GM21529 (cell line): ENCODE data around the gene PRG2.

Source experiments
- ATAC-seq: cut with Tn5 transposase; IDR thresholded peaks from one replicate; pipeline ENCODE4 v1.9.1; 2021; ENCODE audit not compliant: unreplicated experiment

Gene PRG2

DNA sequence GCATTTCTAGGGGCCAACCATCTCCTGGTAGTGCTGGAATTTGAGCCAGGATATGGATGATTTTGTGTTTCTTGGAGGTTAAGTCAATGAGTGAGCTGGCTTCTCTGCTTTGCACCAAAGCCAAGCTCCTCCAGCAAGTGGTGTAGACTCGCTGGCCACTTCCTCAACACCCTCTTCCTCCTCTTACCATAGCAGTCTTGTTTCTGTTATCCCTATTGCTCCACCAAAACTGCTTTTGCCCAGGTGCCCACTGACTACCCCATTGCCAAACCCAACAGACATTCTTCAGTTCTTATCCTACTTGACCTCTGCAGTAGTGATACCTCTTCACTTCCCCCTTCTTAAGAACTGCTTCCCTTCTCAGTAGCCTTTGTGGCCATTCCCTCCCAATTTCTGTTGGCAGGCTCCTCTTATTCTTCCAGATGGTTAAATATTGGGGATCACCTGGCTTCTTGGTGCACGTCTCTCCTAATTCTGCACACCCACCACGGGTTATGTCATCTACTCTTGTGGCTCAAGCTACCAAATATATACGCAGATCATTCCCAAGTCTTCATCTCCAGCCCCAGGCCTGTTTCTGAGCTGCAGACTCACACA lies 7.0 kb upstream of the PRG2 start:
- no peak for ATAC-seq

DNA sequence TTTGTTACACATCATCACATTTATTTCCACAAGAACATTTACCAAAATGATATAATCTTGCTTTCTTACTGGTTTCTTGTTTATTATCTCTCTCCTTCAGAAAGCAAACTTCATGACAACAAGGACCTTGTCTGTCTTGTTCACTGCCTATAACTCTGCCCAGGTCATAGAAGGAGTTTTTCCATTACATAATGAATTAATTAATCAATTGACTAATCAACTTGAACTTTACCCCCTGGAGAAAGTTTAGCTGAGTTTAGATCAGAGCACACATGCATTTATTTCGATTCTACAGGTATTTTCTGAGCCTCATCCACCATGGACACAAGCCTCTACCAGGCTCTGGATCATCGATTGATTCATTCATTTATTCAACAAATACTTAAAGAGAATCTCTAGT lies 6.3 kb upstream of the PRG2 start:
- ATAC-seq, result no peak

DNA sequence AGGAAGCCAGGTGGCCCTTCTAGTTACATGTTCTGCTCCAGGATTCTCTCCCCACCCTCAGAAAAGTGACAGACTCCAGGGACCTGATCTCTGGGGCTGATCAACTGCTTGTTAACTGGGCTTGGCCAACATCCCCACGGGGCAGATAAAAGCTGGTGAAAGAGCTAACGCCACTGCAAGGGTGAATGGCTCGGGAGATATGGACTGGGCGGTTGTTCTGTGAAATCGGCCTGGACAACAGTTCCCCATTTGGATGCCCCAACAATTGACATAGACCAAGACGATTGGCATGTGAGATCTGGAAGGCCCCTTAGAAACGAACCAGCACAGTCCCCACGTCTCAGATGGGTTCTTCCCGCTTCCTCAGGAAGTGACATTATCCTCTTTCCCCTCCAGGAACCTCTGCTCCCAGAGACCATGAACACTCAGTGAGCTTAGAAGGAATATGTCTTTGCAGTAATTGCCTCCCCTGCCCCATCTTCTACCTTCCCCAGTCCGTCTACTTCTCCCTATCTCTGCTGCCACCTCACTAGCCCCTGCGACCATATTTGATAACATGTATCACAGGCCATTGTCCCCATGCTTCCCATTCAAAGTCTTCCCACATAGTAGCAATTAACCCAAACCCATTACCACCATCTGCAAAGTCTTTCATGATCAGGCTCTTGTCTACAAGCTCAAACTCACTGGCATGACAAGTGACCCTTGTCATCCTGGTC lies 5.6 kb upstream of the PRG2 start:
- no peak for ATAC-seq

DNA sequence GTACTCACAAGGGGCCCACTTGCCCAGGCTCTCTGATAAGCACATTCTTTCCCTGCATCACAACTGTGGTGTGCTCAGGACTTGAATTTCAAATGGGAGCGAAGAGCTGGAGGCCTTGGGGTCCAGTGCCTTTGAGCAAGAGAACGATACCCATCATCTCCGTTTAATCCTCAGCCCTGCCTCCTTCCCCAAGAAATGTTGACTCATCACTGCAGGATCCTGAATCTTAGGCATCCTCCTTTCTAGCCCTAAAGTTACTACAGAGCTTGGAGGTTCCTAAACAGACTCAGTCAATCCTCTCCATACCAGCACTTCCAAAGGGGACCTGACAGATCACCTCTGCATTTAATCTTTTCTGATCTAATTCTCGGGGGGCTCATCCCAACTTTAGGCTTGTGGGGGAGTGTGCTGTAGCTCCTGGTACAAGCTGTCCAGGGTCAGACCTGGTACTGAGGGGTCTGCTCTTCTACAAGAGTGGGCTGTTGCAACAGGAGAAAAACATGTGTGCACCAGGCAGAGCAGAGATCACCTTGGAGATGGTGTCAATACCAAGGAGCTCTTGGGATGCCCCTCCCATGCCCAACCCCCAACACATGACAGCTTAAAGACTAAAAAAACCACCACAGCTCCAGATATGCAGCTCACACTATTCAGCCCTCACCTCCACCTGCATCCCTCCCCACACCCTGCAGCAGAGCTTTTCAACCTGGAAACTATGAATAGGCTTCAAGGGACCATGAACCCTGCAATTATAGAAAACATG lies 3.9 kb upstream of the PRG2 start:
- no peak for ATAC-seq

DNA sequence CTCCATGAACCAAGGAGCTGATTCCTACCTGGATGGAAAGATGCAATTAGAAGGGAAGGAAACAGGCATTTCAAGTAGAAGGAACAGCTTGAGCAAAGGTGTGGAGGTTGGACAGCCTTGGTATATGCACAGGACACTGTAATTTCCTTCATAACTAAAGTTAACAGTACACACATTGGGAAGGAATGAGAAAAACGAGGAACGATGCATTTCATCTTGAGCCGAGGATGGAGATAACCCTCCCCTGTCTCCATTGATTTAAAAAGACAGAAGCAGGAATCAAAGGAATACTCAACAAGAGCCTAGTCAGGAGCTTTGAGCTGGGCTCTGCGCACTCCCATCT lies 2.3 kb upstream of the PRG2 start:
- ATAC-seq, result no peak

DNA sequence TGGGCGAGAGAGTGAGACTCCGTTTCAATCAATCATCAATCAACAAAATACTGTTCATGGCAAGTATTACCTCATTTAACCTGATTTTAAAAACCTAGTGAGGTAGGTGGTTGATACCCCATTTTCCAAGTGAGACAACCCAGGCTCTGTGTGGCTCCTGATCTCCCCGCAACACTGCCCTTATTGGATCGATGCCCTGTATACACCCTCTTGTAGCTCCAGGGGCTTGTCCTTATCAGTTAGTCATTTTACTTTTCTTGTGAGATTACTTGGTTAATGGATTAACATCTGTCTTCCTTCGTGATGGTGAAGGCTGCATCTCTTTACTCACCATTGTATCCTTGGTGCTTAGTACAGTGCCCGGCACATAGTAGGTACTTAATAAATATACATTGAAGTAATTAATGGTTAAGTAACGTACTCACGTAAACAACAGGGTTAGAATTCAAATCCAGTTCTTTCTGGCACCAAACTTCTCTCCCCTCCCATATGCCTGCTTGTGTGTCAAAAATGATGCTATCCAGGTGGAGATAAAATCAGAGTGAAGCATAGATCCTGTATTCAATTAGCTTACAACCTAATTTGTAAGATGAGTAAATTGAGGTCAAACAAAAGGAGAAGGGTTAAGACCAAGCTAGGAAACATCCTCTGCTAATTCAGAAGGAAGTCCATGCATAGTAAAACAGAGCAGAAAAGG lies 1.8 kb upstream of the PRG2 start:
- ATAC-seq, result no peak

DNA sequence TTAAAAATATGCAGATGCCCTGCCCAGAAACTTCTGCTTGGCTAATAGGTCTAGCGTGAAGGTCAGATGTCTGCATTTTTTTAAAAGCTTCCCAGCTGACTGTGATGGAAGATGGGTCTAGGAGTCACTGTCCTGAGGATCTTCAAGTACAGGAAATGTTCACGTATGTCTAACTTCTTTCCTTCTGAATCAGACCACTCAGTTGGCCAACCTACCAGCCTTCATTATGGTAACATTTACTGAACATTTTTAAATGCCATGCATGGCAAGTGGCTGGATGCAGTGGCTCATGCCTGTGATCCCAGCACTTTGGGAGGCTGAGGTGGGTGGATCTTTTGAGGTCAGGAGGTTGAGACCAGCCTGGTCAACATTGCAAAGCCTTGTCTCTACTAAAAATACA lies 1.1 kb upstream of the PRG2 start:
- ATAC-seq, result no peak

DNA sequence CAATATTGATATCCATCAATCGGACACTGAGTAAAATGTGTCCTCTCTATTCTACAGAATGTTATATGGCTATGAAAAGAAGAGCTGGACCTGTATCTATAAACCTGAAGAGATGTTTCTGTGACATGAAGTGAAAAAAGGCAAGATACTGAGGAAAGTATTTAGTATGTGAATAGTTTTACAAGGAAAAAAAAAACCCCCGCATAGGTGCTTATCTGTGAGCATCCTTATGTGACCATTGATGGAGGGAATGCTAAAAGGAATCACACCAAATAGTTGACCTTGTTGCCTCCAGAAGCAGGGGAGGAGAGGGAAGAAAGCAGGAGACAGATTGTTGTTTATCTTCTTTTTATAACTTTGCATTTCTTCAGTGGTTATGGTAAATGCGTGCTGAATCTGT lies 661 bp upstream of the PRG2 start:
- ATAC-seq, result no peak

DNA sequence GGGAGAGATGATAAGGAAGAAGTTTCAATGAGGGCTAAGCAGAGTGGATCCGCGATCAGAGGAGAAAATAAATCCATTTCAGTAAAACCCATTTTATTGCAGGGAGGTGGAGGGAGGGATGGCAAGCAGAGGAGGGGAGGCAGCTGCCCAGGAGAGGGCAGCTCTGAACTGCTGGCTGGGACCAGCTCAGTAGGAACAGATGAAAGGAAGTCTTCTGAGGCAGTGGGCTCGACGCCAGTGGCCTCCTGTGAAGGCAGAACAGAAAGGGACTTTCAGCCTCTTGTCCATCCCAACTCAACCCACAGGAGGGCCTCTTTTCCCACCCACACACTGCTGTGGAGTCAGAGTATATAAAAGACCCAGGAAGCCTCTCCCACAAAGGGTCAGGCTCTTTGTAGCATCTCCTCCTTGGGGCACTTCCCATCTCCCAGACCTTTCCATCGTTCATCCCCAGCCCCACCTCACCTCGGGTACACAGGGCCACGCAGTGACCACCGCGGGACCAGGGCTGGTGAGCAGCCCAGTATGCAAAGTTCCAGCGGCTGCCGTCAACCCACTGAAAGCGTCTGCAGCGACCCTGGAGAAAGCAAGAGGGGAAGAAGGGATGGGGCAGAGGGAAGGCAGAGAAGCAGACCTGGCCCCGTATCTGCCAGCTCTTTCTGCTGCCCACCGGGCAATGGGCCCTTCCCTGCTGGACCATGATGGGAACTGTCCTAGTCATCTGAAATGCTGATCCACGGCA lies 3.0 kb downstream of the PRG2 start:
- no peak for ATAC-seq

DNA sequence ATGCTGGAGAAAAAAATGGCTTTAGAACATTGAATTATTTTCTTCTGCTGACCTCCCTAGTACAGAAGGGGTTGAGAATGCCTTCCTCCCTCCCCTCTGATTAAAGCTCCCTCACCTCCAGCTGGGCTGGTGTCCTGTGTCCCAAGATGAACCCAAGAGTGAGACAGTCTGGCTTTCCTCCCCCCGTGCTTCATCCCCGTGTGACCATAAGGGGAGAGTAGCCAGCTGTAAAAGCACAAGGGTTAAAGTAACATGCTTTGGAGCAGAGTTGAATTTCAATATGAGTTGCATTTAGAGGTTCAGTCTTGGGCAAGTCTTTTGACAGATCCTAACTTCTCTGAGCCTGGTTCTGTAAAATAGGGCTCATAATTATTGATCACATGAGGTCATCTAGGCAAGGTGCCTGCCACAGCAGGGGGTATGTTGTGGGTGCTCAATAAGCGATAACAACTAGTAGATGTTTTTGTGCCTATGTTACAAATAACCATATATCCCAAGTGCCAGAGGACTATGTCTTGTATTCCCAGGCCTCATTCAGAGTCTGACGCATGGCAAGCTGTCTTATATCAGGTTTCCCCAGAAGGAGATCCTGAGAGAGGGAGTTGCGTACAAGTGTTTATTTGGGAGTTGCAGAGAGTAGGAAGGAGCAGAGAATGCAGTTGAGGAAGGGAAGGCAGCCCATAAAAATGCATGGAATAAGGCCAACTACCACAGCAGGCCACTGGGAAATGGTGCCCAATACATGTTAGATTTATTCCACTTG lies 4.1 kb downstream of the PRG2 start:
- ATAC-seq, result no peak

DNA sequence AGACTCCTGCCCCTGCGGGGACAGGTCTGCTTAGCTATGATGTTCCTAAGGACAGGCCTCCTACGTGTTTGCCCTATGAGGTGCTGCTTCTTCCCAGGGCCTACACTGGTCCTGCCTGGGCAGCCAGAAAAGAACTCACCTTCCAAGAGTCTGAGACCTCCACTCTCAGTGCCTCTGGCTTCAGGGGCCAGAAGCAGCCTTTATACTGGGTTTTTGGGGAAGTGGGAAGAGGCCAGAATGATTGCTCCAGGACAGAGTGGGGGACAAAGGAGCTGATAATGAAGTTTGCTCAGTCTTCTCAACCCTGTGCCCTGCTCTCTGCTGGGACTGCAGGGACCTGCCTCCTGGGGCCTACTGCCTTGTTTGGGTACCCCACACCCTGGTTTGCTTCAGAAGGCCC lies 9.5 kb downstream of the PRG2 start, which contains the start of gene PRG3:
PRG3 (minus strand) TSS at position 176 of the 400 bp plus-strand sequence. CDS start 442 bp downstream, outside the sequence.
- no peak for ATAC-seq

DNA sequence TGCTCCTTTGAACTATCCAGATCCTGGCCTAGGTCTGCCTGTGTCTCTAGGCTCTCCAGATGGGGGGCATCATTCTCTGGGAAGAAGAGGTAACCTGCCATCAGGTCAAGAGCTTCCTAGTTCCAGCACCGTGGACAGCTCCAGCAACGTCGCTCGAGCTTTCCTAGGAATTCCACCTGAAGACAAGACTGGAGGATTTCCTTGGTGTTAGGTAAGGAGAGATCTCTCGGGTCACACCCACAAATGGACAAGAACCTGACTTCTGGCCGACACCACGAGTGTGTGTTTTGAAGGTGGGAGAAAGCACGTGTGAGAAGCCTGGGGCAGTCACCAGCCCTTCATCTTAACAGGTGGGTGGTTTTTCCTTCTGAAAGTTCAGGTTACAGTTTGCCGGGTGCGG lies 10.7 kb downstream of the PRG2 start:
- ATAC-seq, result no peak

DNA sequence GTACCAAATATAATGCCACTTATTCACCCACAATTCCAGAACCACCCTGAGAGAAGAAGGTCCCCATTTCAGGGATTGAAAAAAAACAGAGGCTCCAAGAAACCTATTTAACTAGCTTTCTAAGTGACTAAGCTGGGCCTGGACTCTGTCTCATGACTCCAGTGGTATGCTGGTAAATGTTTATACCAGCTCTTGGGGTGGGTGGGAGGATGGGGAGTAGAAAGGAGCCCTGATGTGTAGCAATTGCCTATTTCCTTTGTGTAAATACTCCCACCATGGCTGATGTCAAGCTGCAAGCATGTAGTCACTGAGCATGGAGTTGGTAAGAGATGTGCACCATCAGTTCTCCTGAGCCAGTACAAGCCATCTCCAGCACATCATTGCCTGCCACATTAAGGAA lies 12.3 kb downstream of the PRG2 start:
- no peak for ATAC-seq

DNA sequence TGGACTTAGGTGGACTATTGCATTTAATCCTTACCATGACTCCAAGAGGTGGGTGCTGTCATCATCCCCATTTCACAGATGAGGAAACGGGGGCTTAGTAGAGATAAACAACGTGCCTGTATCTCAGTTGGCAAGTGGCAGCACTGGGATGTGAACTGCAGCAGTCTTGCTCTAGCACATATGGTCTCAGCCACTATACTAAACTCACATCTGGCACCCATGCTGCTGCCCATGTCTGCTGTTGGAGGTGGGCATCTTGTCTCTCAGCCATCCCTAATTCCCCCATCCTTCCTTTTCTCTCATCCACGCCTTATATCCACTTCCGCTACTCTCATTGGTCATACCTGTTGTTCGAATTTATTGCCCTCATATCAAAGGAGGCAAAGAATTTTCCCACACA lies 13.3 kb downstream of the PRG2 start:
- ATAC-seq, result no peak

DNA sequence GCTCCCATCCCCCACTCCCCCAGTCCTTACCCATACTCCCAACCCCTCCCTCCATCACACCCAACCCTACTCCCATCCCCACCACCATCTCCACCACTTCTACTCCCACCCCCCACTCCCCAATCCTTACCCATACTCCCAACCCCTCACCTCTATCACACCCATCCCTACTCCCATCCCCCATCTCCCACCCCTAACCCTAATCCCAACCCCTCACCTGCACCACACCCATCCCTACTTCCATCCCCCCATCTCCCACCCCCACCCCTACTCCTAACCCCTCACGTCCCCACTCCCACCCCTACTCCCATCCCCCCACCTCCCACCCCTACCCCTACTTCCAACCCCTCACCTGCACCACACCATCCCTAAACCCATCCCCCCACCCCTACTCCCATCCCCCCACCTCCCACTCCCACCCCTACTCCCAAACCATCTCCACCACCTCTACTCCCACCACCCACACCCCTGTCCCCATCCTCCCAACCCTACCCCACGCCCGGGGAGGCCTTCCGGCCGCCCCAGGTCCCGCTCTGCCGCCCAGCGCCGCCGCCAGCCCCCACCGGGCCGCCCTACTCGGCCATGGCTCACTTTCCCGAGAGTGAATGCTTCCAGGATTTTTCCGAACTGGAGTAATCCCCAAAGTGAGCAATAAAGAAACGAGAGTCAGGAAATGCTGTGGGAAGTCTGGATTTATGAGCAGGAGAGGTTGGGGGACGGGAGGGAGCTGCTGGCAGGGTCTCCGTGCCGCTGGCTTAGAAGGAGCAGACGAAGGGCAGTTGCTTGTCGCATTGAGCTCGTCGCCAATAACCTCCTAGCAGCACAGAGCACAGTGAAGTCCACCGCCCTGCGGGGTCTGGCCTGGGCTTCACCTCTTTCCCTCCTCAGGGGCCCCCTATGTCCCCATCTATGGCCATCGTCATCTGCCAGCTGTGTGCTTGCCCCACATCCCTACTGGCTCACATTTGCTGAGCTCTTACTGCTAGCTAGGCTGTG lies 14.1 kb downstream of the PRG2 start:
- no peak for ATAC-seq

DNA sequence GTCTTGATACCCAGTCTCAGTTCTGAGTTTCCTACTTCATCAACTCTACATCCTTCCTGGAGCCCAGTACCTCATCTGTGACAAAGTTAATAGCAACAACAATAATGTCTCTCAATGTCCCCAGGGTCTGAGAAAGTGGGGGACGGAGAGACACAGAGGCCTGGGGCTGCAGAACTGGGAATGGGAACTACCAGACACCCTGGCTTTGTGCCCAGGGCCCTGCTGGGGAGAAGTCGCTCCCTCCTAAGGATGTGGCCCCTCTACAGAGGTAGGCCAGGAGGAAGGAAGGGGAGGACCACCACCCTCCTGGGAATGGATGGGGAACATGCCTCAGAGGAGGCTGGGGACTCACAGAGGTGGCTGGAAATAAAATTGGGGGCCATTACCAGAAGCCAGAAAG lies 15.0 kb downstream of the PRG2 start:
- ATAC-seq, result no peak

DNA sequence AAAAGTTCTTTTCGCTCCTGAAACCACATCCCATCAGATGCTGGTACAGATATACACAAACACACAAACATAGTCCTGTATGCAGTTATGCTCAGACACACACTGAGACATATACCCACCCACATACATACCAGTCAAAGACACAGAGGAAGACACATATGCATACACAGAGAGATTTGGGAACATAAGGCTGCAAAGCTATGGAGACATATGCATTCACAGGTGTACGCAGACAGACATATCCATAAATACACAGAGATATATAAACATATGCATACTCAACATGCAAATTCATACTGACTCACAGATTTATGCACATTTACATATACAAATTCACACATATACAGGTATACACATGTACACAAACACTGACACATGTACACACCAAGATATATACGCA lies 15.5 kb downstream of the PRG2 start:
- no peak for ATAC-seq

DNA sequence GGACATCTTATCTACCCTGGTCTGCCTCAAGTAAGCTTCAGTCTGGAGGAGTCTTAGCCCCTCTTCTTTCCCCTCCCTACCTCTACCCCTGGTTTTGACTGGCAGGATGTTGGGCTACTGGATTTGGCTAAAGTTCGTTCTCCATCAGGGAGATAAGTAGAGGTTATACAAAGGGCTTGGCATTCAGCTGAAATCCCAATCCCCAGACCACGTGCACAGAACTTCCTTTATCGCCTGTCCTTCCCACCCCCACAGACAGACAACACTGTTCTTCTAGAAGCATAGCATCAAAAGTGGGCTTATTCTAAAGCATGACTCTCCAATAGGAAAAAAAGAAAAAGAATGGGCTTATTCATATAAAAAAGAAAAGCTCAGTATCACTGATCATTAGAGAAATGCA lies 17.3 kb downstream of the PRG2 start:
- no peak for ATAC-seq

DNA sequence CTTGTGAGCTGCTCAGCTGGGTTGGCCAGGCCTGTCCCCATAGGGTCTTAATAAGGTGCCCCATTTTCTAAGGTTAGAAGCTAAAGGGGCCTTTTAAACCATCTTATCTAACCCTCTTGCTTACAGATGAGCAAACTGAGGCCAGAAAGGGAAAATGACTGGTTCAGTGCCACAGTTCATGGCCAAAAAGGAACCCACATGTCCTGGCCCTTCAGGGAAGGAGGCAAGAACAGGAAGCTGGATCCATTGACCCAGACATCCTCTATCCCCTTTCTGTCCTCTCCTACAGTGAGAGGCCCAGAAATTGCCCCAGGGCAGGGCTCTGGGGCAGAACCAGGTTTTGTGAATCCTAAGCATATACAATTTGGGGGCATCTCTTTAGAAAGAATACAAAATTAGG lies 19.5 kb downstream of the PRG2 start:
- no peak for ATAC-seq
